DND-41 (cell line): ENCODE data around the gene LACTB.
A peak's percentile ranks its signal among the peaks of the same experiment; 100 is the strongest.

Source experiments
- ATAC-seq: fragments of 200-7000 bp; cut with Tn5 transposase; 3 replicates; pipeline ENCODE4 v1.9.1; 2021; ENCODE audit warnings: low read depth; ENCODE audit not compliant: insufficient read depth
- DNase-seq: peaks from one replicate; pipeline ENCODE4 v3.0.0-alpha.2; 2020
- H2AFZ ChIP-seq: 2 replicates; pipeline ENCODE4 v1.6.0; 2012; ENCODE audit warnings: low read depth, low read length
- H3K27ac ChIP-seq: 2 replicates; pipeline ENCODE4 v1.5.1; 2012; ENCODE audit warnings: low read length, inconsistent platforms
- H3K27me3 ChIP-seq: fragments of 200-600 bp; sonication (generic); 2 replicates; pipeline ENCODE4 v1.6.0; 2012; ENCODE audit warnings: low read length, mild to moderate bottlenecking, inconsistent platforms; ENCODE audit not compliant: insufficient read depth, poor library complexity
- H3K36me3 ChIP-seq: 2 replicates; pipeline ENCODE4 v1.5.1; 2012; ENCODE audit warnings: low read length, inconsistent platforms; ENCODE audit not compliant: insufficient read depth
- H3K4me1 ChIP-seq: 2 replicates; pipeline ENCODE4 v1.5.1; 2012; ENCODE audit warnings: mild to moderate bottlenecking, low read length; ENCODE audit not compliant: insufficient read depth
- H3K4me2 ChIP-seq: 2 replicates; pipeline ENCODE4 v1.6.0; 2012; ENCODE audit warnings: mild to moderate bottlenecking, moderate library complexity, low read length, inconsistent platforms; ENCODE audit not compliant: insufficient read depth
- H3K4me3 ChIP-seq, 2 experiments: fragments of 200-600 bp in 1 of 2; shearing (Covaris generic) in 1 of 2; 2 replicates each; pipeline ENCODE4 v1.5.1; 2012 to 2016; ENCODE audit warnings: inconsistent platforms in 2 of 2, low read length in 2 of 2, mild to moderate bottlenecking in 2 of 2, low read depth in 1 of 2, moderate library complexity in 1 of 2
- H3K79me2 ChIP-seq: 2 replicates; pipeline ENCODE4 v1.6.0; 2012; ENCODE audit warnings: low read length, inconsistent platforms; ENCODE audit not compliant: insufficient read depth
- H3K9ac ChIP-seq: 2 replicates; pipeline ENCODE4 v1.6.0; 2012; ENCODE audit warnings: low read depth, mild to moderate bottlenecking, inconsistent platforms, low read length, moderate library complexity
- H3K9me3 ChIP-seq: 2 replicates; pipeline ENCODE4 v1.5.1; 2012; ENCODE audit warnings: low read length, moderate library complexity, mild to moderate bottlenecking, inconsistent platforms; ENCODE audit not compliant: insufficient read depth, severe bottlenecking
- H4K20me1 ChIP-seq: 2 replicates; pipeline ENCODE4 v1.6.0; 2012; ENCODE audit warnings: low read length; ENCODE audit not compliant: insufficient read depth
- EZH2 ChIP-seq: IDR thresholded peaks from 3 replicates; pipeline ENCODE4 v1.6.1; 2012; ENCODE audit warnings: borderline replicate concordance, low read depth, mild to moderate bottlenecking, moderate library complexity, low read length, inconsistent platforms; ENCODE audit not compliant: severe bottlenecking
- TF ChIP-seq, protein P1 (sequence below): IDR thresholded peaks from 2 replicates; pipeline ENCODE4 v1.5.1; 2012; ENCODE audit warnings: borderline replicate concordance, low read length, moderate library complexity, mild to moderate bottlenecking; ENCODE audit not compliant: poor library complexity, severe bottlenecking; ENCODE audit errors: extremely low read depth

Gene LACTB

DNA sequence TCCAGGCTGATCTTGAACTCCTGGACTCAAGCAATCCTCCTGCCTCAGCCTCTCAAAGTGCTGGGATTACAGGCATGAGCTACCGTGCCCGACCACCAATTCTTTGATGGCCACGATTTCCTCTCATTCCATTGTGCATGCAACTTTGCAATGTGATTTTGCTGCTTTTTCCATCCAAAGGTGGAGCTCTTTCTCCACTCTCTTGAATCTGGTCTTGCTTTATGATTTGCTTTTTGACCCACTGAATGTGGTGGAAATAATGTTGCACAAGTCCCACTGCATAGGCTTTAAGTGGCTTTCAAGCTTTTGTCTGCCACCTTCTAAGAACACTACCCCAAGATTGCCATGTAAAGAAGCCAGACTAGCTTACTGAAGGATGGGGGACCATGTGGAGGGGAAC, 25.0 kb downstream of the LACTB start:
- Histone ChIP-seq H3K9ac (no peak overlapping the region), H3K27ac (no peak overlapping the region), H3K79me2 (no peaks in the 10 kb centered on the region), H3K4me1 (no peaks in the 10 kb centered on the region), H3K27me3 (no peaks in the 10 kb centered on the region), H2AFZ (no peak overlapping the region), H3K4me3 (no peak overlapping the region), H3K9me3 (no peaks in the 10 kb centered on the region), H4K20me1 (no peaks in the 10 kb centered on the region), H3K4me2 (no peak overlapping the region), H3K36me3 (no peaks in the 10 kb centered on the region)
- DNase-seq: no peak
- no peak for TF ChIP-seq EZH2
- TF ChIP-seq, protein P1, sequence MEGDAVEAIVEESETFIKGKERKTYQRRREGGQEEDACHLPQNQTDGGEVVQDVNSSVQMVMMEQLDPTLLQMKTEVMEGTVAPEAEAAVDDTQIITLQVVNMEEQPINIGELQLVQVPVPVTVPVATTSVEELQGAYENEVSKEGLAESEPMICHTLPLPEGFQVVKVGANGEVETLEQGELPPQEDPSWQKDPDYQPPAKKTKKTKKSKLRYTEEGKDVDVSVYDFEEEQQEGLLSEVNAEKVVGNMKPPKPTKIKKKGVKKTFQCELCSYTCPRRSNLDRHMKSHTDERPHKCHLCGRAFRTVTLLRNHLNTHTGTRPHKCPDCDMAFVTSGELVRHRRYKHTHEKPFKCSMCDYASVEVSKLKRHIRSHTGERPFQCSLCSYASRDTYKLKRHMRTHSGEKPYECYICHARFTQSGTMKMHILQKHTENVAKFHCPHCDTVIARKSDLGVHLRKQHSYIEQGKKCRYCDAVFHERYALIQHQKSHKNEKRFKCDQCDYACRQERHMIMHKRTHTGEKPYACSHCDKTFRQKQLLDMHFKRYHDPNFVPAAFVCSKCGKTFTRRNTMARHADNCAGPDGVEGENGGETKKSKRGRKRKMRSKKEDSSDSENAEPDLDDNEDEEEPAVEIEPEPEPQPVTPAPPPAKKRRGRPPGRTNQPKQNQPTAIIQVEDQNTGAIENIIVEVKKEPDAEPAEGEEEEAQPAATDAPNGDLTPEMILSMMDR: no peak
- no peak for ATAC-seq

DNA sequence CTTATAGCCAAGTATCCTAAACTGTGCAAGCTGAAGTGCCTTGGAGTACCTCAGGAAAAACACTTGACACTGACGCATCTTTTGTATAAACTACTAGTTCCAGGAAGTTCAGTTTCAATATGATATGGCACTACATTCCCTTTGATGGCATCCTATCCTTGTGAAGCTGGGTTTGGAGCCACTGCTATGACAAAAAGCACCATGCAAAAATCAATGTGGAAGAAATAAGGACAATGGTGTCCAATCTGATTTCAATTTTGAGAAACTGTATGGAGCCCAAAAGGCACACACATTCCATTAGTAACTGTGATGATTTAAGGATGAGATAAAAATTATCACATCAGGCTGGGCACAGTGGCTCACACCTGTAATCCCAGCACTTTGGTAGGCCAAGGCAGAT, 30.0 kb downstream of the LACTB start:
- Histone ChIP-seq H4K20me1 (no peaks in the 10 kb centered on the region), H3K9me3 (no peaks in the 10 kb centered on the region), H3K9ac (no peak overlapping the region), H3K79me2 (peaks cover 5% of the 10 kb centered on the region; the same call in 1 of the 2 replicates), H2AFZ (no peak overlapping the region), H3K4me2 (no peak overlapping the region), H3K27me3 (no peaks in the 10 kb centered on the region), H3K4me3 (no peak overlapping the region), H3K36me3 (peaks cover 3% of the 10 kb centered on the region; the same call in 1 of the 2 replicates), H3K27ac (no peak overlapping the region), H3K4me1 (peaks cover 12% of the 10 kb centered on the region)
- DNase-seq (no peak), ATAC-seq (no peak)
- TF ChIP-seq, protein P1: no peak
- no peak for TF ChIP-seq EZH2

DNA sequence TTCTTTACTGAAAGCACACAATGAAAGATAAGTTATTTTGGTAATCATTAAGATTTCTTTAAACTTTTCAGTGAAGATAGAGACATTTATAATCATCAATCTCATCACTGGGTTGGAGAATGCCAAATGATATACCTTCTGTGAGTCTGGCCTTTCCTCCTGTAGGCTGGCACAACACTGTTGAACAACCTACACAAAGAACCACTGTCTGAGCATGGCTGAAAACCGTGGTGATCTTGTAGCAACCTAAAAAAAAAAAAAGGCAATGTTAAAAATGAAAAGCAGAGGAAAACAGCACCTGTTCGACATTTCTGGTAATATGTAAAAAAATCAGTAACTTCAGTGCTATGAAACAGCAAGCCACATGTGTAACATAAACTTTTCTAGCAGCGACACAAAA, 33.8 kb downstream of the LACTB start:
- Histone ChIP-seq H4K20me1 (no peaks in the 10 kb centered on the region), H3K27me3 (no peaks in the 10 kb centered on the region), H3K4me3 (no peak overlapping the region), H3K27ac (no peak overlapping the region), H3K79me2 (peaks cover 13% of the 10 kb centered on the region; the same call in 1 of the 2 replicates), H3K9me3 (no peaks in the 10 kb centered on the region), H3K9ac (no peak overlapping the region), H3K4me1 (peaks cover 22% of the 10 kb centered on the region), H3K36me3 (peaks cover 3% of the 10 kb centered on the region; the same call in 1 of the 2 replicates), H2AFZ (no peak overlapping the region), H3K4me2 (no peak overlapping the region; the same call in 1 of the 2 replicates)
- no peak for TF ChIP-seq EZH2
- TF ChIP-seq, protein P1: no peak
- no peak for ATAC-seq
- DNase-seq: no peak

DNA sequence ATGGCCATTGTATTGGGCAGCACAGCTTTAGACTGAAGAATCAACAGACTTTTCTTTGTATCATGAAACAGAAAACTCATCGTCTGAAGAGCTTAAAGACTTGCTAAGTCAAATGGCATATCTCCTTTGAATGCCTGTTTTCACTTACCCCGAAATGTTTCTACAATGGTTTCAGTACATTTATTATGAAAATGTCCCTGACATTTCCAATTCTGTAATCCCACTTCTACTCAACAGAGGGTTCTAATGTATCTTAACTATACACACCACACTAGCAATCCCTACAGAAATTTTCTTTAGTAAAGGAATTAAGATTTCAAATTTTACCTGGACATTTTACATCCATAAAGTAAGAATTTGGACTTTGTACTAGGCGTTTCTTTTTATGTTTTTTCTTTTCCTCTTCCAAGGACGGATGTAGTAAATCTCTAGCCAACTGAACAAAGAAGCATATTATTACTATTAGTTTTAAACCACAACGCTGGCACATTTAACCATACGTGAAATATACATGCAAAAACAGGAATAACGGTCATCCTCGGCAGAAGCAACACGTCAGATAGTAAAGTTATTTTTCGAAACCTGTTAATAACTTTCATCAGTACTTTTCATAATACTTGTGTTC, 34.5 kb downstream of the LACTB start:
- Histone ChIP-seq H3K4me3 (peak overlapping the region; percentile 23 to 82; a peak in 3 of 4 replicates), H3K36me3 (peaks cover 3% of the 10 kb centered on the region; the same call in 1 of the 2 replicates), H3K9me3 (no peaks in the 10 kb centered on the region), H3K27ac (peak overlapping the region; percentile 86; the same call in 1 of the 2 replicates), H3K79me2 (peaks cover 13% of the 10 kb centered on the region; the same call in 1 of the 2 replicates), H3K4me2 (peak overlapping the region; percentile 63), H3K27me3 (no peaks in the 10 kb centered on the region), H3K9ac (peak overlapping the region; percentile 78), H4K20me1 (no peaks in the 10 kb centered on the region), H3K4me1 (peaks cover 22% of the 10 kb centered on the region), H2AFZ (peak overlapping the region; percentile 91)
- no peak for ATAC-seq
- DNase-seq: no peak
- TF ChIP-seq EZH2: no peak
- TF ChIP-seq, protein P1: no peak
